ENCODE measurements around the gene PRKG1.

PRKG1 gene

DNA sequence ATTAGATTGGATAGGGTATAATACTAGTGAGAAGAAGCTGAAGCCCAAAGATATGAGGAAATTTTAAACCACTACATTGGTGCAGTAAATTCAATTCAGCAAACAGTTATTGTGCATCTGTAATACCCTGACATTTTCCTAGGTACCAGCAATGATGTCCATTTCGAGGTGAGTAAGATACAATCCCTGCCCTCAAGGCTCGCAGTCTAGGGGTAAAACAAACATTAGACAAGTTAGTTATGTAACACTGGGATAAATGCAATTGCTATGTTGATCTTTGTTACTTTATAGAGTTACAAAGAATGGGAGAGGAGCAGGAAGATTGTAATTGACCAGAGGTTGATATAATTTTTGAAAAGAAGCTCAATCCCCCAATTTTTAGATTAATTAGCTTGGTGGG is 168.1 kb downstream of the PRKG1 start:
- Histone ChIP-seq H3K9me3 (ENCODE audit: insufficient read depth, low read depth, low read length) (no peaks in the 10 kb centered on the region), H3F3A (ENCODE audit: low read depth) (no peaks in the 10 kb centered on the region), H3K9me2 (replicated peaks; ENCODE audit: low read depth, low read length) (no peaks in the 10 kb centered on the region), H3K4me1 (ENCODE audit: insufficient read depth, low read length, poor library complexity, severe bottlenecking) (no peaks in the 10 kb centered on the region), H4K20me1 (ENCODE audit: insufficient read depth, low read length, poor library complexity, severe bottlenecking) (no peaks in the 10 kb centered on the region), H3K36me3 (ENCODE audit: insufficient read depth, low read length) (no peaks in the 10 kb centered on the region), H3K27me3 (ENCODE audit: insufficient read depth, low read length, poor library complexity, severe bottlenecking) (no peaks in the 10 kb centered on the region), H3K9ac (ENCODE audit: low read depth, low read length, poor library complexity, severe bottlenecking) (no peak overlapping the region), H3K79me2 (ENCODE audit: insufficient read depth, low read length) (no peaks in the 10 kb centered on the region), H3K4me2 (ENCODE audit: low read depth, low read length, poor library complexity, severe bottlenecking) (no peak overlapping the region), H2AFZ (ENCODE audit: low read length) (no peak overlapping the region), H3K4me3 (ENCODE audit: low read length, poor library complexity, severe bottlenecking) (no peak overlapping the region)
- TF ChIP-seq EZH2phosphoT487 (IDR thresholded peaks at IDR 0.05; ENCODE audit: borderline replicate concordance), result no peak
- TF ChIP-seq, protein P1, sequence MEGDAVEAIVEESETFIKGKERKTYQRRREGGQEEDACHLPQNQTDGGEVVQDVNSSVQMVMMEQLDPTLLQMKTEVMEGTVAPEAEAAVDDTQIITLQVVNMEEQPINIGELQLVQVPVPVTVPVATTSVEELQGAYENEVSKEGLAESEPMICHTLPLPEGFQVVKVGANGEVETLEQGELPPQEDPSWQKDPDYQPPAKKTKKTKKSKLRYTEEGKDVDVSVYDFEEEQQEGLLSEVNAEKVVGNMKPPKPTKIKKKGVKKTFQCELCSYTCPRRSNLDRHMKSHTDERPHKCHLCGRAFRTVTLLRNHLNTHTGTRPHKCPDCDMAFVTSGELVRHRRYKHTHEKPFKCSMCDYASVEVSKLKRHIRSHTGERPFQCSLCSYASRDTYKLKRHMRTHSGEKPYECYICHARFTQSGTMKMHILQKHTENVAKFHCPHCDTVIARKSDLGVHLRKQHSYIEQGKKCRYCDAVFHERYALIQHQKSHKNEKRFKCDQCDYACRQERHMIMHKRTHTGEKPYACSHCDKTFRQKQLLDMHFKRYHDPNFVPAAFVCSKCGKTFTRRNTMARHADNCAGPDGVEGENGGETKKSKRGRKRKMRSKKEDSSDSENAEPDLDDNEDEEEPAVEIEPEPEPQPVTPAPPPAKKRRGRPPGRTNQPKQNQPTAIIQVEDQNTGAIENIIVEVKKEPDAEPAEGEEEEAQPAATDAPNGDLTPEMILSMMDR (conservative IDR thresholded peaks at IDR 0.05; ENCODE audit: low read length), result no peak

DNA sequence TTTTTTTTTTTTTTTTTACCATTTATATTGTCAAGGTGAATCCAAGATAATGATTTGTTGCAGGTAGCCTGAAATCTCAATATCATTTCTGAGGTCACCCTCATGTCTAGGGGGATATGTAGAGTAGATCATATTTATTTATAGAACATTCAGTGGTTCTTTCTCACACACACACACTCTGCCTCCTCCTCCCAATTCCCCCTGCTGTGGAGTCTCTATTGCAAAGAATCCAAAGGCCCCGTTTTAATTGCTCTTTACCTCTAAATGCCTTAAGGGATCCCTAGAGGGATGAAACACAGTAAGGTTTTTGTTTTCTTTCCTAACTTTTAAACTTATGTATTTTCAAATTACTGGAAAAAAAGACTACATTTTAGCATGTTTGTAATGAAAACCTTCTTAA is 170.0 kb downstream of the PRKG1 start:
- H3K4me3 ChIP-seq (ENCODE audit: low read length, poor library complexity, severe bottlenecking), result no peak overlapping the region
- no peaks in the 10 kb centered on the region for H3K36me3 ChIP-seq (ENCODE audit: insufficient read depth, low read length)
- H3F3A ChIP-seq (ENCODE audit: low read depth), result no peaks in the 10 kb centered on the region
- H3K9me2 ChIP-seq (replicated peaks; ENCODE audit: low read depth, low read length), result no peaks in the 10 kb centered on the region
- H3K9ac ChIP-seq (ENCODE audit: low read depth, low read length, poor library complexity, severe bottlenecking), result no peak overlapping the region
- no peaks in the 10 kb centered on the region for H4K20me1 ChIP-seq (ENCODE audit: insufficient read depth, low read length, poor library complexity, severe bottlenecking)
- H3K4me1 ChIP-seq (ENCODE audit: insufficient read depth, low read length, poor library complexity, severe bottlenecking), result no peaks in the 10 kb centered on the region
- H3K9me3 ChIP-seq (ENCODE audit: insufficient read depth, low read depth, low read length), result no peaks in the 10 kb centered on the region
- no peak overlapping the region for H3K4me2 ChIP-seq (ENCODE audit: low read depth, low read length, poor library complexity, severe bottlenecking)
- no peaks in the 10 kb centered on the region for H3K27me3 ChIP-seq (ENCODE audit: insufficient read depth, low read length, poor library complexity, severe bottlenecking)
- no peak overlapping the region for H2AFZ ChIP-seq (ENCODE audit: low read length)
- no peaks in the 10 kb centered on the region for H3K79me2 ChIP-seq (ENCODE audit: insufficient read depth, low read length)
- TF ChIP-seq, protein P1 (conservative IDR thresholded peaks at IDR 0.05; ENCODE audit: low read length), result no peak
- no peak for TF ChIP-seq EZH2phosphoT487 (IDR thresholded peaks at IDR 0.05; ENCODE audit: borderline replicate concordance)

DNA sequence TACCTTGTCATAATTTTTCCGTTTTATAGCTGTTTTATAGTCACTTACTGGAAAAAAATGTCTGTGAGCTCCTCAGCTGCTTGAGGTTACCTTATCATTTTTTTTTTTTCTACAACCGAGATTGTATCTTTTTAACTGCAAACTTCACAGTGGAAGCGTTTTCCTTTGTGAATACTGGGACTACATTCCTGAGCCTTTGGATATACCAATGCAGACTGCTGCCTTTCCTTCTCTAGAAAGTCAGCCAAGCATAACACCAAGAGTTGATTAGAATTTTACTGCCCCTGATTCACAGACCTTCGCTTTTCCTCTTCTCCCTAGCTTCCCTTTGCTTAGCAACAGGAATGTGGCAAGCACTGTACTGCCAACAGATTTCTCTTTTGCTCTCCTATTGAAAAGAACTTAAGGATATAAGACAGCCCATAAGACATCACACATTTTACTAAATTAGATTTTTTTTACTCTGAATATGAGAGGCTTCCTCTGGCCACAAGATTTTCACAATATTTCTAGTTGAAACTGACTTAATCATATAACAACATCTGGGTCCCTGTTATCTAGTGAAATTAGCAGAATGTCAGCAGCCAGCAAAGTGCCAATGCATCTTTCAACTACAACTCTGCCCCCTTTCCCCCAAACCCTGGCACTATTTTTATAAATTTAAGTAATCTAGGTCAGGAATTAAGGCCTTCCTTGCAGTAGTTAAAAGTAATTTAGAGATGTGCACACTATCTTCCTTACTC is 170.6 kb downstream of the PRKG1 start:
- Histone ChIP-seq H3K27me3 (ENCODE audit: insufficient read depth, low read length, poor library complexity, severe bottlenecking) (no peaks in the 10 kb centered on the region), H3K4me1 (ENCODE audit: insufficient read depth, low read length, poor library complexity, severe bottlenecking) (no peaks in the 10 kb centered on the region), H3K79me2 (ENCODE audit: insufficient read depth, low read length) (no peaks in the 10 kb centered on the region), H3F3A (ENCODE audit: low read depth) (no peaks in the 10 kb centered on the region), H3K9me3 (ENCODE audit: insufficient read depth, low read depth, low read length) (no peaks in the 10 kb centered on the region), H3K36me3 (ENCODE audit: insufficient read depth, low read length) (no peaks in the 10 kb centered on the region), H3K9ac (ENCODE audit: low read depth, low read length, poor library complexity, severe bottlenecking) (no peak overlapping the region), H4K20me1 (ENCODE audit: insufficient read depth, low read length, poor library complexity, severe bottlenecking) (no peaks in the 10 kb centered on the region), H3K4me2 (ENCODE audit: low read depth, low read length, poor library complexity, severe bottlenecking) (no peak overlapping the region), H3K4me3 (ENCODE audit: low read length, poor library complexity, severe bottlenecking) (no peak overlapping the region), H3K9me2 (replicated peaks; ENCODE audit: low read depth, low read length) (no peaks in the 10 kb centered on the region), H2AFZ (ENCODE audit: low read length) (no peak overlapping the region)
- no peak for TF ChIP-seq EZH2phosphoT487 (IDR thresholded peaks at IDR 0.05; ENCODE audit: borderline replicate concordance)
- TF ChIP-seq, protein P1 (conservative IDR thresholded peaks at IDR 0.05; ENCODE audit: low read length), result no peak

All from Loucy (cell line).